HL-60 (cell line): Measurements from ENCODE around the gene CYP8B1.

Experiments used
- GABPA ChIP-seq: IDR thresholded peaks from 2 replicates; pipeline ENCODE4 v1.6.1; 2012; ENCODE audit warnings: low read depth
- POLR2AphosphoS5 ChIP-seq: IDR thresholded peaks from 2 replicates; pipeline ENCODE4 v1.6.1; 2012; ENCODE audit warnings: low read depth
- TF ChIP-seq, protein P1 (sequence below): IDR thresholded peaks from one replicate; pipeline ENCODE4 v1.5.1; 2011; ENCODE audit warnings: low read length, control low read depth, inconsistent platforms; ENCODE audit not compliant: insufficient read depth
- TF ChIP-seq, protein P2 (sequence below): IDR thresholded peaks from 2 replicates; pipeline ENCODE4 v1.6.1; 2012; ENCODE audit warnings: low read depth; ENCODE audit not compliant: insufficient replicate concordance

- TF ChIP-seq POLR2AphosphoS5 (no peak), GABPA (no peak)
- TF ChIP-seq, protein P1, sequence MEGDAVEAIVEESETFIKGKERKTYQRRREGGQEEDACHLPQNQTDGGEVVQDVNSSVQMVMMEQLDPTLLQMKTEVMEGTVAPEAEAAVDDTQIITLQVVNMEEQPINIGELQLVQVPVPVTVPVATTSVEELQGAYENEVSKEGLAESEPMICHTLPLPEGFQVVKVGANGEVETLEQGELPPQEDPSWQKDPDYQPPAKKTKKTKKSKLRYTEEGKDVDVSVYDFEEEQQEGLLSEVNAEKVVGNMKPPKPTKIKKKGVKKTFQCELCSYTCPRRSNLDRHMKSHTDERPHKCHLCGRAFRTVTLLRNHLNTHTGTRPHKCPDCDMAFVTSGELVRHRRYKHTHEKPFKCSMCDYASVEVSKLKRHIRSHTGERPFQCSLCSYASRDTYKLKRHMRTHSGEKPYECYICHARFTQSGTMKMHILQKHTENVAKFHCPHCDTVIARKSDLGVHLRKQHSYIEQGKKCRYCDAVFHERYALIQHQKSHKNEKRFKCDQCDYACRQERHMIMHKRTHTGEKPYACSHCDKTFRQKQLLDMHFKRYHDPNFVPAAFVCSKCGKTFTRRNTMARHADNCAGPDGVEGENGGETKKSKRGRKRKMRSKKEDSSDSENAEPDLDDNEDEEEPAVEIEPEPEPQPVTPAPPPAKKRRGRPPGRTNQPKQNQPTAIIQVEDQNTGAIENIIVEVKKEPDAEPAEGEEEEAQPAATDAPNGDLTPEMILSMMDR, result no peak
- TF ChIP-seq, protein P2, sequence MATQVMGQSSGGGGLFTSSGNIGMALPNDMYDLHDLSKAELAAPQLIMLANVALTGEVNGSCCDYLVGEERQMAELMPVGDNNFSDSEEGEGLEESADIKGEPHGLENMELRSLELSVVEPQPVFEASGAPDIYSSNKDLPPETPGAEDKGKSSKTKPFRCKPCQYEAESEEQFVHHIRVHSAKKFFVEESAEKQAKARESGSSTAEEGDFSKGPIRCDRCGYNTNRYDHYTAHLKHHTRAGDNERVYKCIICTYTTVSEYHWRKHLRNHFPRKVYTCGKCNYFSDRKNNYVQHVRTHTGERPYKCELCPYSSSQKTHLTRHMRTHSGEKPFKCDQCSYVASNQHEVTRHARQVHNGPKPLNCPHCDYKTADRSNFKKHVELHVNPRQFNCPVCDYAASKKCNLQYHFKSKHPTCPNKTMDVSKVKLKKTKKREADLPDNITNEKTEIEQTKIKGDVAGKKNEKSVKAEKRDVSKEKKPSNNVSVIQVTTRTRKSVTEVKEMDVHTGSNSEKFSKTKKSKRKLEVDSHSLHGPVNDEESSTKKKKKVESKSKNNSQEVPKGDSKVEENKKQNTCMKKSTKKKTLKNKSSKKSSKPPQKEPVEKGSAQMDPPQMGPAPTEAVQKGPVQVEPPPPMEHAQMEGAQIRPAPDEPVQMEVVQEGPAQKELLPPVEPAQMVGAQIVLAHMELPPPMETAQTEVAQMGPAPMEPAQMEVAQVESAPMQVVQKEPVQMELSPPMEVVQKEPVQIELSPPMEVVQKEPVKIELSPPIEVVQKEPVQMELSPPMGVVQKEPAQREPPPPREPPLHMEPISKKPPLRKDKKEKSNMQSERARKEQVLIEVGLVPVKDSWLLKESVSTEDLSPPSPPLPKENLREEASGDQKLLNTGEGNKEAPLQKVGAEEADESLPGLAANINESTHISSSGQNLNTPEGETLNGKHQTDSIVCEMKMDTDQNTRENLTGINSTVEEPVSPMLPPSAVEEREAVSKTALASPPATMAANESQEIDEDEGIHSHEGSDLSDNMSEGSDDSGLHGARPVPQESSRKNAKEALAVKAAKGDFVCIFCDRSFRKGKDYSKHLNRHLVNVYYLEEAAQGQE, result no peak
Observed at GRCh38 chr3:42846685-42847522, 28.8 kb downstream of the CYP8B1 start.
